Measurements from ENCODE around the gene NAPSA. TPM values are rescaled to one million over a fixed set of nuclear protein-coding genes. Genes with fewer than 3 reads are reported as not detected.
"Not testable (repeated sequence)": the region's sequence is repeated elsewhere in the genome, so short reads cannot be mapped to it uniquely, and the experiment has no call there.

NAPSA gene
- 10 to 100 TPM in 2 of 4 donors, 1 to 10 TPM in 2; 8.5 to 11.2 (median 9.6) TPM for polyA plus RNA-seq (ENCODE audit: insufficient read length in 4 of 4)

DNA sequence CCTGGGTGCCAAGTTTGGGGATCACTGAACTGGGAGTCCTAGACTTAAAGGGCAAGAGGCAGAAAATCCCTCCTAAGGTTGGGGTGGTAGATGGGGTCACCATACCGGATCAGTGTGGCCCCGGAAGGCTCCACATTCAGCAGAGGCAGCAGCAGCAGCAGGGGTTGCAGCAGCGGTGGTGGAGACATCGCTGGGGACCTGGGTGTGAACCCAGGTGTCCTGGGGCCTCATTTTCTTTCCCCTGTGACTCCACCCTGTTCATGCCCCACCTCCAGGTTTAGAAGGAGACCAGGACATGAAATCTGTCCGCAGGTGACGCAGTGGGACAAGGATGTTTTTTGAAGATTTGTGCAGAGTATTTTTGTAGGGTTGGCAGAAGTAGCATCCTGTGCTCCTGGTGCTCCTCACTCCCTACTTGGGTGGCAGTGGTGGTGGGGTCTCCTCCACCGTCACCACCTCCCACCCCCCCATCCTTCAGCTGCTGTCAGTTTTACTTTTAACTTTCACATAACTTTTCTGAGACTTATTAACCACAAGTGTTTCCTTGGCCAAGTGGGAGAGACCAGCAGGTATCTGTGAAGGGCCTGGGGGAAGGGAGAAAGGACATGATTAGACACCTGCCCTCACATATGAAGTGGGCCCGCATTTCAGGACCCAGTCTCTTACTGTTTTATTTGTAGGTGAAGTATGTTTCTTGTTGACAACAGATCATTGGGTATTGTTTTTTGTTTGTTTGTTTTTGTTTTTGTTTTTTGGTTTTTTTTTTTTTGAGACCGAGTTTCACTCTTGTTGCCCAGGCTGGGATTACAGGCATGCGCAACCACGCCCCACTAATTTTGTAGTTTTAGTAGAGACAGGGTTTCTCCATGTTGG lies at the start of gene NAPSA:
Gene NAPSA (minus strand): TSS at position 206 of the 873 bp plus-strand sequence. CDS start 18 bp downstream, at position 188.
- DNase-seq (ENCODE audit: low read depth in 4 of 4, low spot score in 3 of 4) = no peak

GRCh38 chr19:50413531-50413930 lies 48.1 kb upstream of the NAPSA start:
- DNase-seq (ENCODE audit: low read depth in 4 of 4, low spot score in 3 of 4) = no peak

DNA sequence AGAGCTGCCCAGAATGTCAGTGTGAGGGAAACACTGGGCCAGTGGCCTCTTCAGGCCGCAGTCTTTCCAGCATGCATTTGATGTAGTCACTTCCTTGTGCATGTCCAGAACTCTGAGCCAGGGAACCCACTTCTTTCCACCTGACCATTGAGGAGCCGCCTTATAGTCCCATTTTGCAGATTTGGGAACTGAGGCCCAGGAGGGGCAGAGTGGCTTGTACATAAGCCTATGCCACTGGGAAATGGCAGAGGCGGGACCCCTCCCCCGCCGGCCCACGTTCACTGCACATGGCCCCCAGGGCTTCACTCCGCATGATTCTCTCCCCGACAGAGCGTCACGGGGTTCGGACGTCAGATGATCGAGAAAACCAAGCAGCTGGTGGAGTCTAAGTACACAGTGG lies 47.7 kb upstream of the NAPSA start:
- no peak for DNase-seq (ENCODE audit: low read depth in 4 of 4, low spot score in 3 of 4)

GRCh38 chr19:50412419-50412818 lies 47.0 kb upstream of the NAPSA start:
- no peak for DNase-seq (ENCODE audit: low read depth in 4 of 4, low spot score in 3 of 4)

GRCh38 chr19:50410109-50410508 lies 44.7 kb upstream of the NAPSA start:
- no peak for DNase-seq (ENCODE audit: low read depth in 4 of 4, low spot score in 3 of 4)

- no peak for DNase-seq (ENCODE audit: low read depth in 4 of 4, low spot score in 3 of 4)
Observed at GRCh38 chr19:50409347-50409746, 43.9 kb upstream of the NAPSA start.

DNA sequence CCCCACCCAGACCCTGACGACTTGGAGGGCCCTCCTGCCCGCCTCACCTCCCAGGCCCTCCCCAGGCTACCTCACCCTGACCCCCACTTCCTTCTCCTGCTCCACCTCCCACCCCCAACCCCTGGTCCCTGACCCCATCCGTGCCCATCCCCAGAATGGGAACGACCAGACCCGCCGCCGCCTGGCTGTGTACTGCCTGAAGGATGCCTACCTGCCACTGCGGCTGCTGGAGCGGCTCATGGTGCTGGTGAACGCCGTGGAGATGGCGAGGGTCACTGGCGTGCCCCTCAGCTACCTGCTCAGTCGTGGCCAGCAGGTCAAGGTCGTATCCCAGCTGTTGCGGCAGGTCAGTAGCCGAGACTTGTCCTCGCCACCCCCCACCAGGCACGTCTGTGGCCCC lies 41.4 kb upstream of the NAPSA start:
- no peak for DNase-seq (ENCODE audit: low read depth in 4 of 4, low spot score in 3 of 4)

GRCh38 chr19:50406156-50406820 lies 40.8 kb upstream of the NAPSA start:
- no peak for DNase-seq (ENCODE audit: low read depth in 4 of 4, low spot score in 3 of 4)

DNA sequence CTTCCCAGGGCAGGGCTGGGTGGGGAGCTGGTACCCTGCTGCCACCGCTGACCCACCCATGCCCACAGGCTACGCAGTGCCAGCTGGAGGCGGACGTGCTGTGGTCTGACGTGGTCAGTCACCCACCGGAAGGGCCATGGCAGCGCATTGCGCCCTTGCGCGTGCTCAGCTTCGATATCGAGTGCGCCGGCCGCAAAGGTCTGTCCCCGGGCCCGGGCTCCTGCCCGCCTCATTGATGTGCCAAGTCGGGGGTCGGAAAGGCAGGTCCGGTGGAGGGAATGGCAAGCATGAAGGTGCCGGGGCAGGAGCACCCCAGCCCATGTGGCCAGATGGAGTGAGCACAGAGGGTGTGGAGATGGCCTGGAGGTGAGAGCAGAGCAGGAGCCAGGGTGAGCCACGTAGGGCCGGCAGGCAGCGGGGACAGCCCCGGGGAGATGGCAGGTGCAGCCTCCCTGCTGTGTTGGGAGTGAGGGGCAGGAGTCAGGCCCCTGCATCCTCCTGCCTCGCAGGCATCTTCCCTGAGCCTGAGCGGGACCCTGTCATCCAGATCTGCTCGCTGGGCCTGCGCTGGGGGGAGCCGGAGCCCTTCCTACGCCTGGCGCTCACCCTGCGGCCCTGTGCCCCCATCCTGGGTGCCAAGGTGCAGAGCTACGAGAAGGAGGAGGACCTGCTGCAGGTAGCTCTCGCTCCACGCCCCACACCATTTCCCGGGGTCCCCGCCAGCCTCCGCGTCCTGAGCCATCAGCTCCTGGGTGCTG lies 37.3 kb upstream of the NAPSA start:
- DNase-seq (ENCODE audit: low read depth in 4 of 4, low spot score in 3 of 4) = no peak

- no peak for DNase-seq (ENCODE audit: low read depth in 4 of 4, low spot score in 3 of 4)
Observed at GRCh38 chr19:50401605-50402450, 36.4 kb upstream of the NAPSA start.

- no peak for DNase-seq (ENCODE audit: low read depth in 4 of 4, low spot score in 3 of 4)
Observed at GRCh38 chr19:50399368-50399745, 33.9 kb upstream of the NAPSA start.

DNA sequence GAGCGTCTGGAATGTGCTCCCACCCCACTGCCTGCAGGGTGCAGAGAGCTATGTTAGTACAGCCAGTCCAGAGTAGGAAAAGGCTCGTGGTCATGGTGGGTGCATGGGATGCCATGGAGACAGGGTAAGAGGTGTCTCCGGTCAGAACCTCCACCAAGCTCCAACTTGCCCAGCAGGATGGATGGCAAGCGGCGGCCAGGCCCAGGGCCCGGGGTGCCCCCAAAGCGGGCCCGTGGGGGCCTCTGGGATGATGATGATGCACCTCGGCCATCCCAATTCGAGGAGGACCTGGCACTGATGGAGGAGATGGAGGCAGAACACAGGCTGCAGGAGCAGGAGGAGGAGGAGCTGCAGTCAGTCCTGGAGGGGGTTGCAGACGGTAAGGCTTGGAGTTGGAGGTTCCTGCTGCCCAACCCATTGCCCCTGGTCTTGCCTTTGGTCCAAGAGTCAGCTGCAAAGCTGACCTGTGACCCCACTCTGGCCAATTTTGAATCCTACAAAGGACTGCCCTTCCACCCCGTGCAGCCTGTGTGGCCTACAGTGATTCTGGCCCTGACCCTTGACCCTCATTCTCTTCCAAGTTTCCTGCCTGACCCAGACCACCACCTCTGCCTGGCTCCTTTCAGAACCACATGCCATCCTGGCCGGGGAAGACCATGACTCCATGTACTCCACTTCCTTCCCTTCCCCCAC lies 33.4 kb upstream of the NAPSA start:
- DNase-seq (ENCODE audit: low read depth in 4 of 4, low spot score in 3 of 4) = no peak

DNA sequence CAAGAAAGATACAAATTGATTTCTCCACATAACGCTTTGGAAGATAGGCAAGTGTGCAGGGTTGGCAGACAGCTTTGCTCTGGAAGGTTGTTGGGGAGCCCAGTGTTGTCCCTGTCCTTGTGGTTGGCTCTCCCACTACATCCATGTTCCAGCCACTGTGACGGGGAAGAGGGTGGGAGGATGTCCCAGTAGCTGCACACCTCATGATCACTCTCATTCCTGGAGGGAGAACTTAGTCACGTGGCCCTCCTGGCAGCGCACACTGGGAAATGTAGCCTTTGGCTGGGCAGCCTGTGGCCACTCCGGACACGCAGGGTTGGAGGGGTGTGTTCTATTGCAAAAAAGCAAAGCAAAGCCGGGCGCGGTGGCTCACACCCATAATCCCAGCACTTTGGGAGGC lies 28.6 kb upstream of the NAPSA start:
- DNase-seq (ENCODE audit: low read depth in 4 of 4, low spot score in 3 of 4) = no peak

GRCh38 chr19:50393589-50393988 lies 28.1 kb upstream of the NAPSA start:
- DNase-seq (ENCODE audit: low read depth in 4 of 4, low spot score in 3 of 4) = no peak

GRCh38 chr19:50392759-50393158 lies 27.3 kb upstream of the NAPSA start:
- no peak for DNase-seq (ENCODE audit: low read depth in 4 of 4, low spot score in 3 of 4)

DNA sequence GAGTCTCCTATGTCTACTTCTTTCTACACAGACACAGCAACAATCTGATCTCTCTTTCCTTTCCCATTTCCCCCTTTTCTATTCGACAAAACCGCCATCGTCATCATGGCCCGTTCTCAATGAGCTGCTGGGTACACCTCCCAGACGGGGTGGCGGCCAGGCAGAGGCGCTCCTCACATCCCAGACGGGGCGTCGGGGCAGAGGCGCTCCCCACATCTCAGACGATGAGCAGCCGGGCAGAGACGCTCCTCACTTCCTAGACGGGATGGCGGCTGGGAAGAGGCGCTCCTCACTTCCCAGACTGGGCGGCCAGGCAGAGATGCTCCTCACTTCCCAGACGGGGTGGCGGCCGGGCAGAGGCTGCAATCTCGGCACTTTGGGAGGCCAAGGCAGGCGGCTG lies 25.5 kb upstream of the NAPSA start:
- DNase-seq (ENCODE audit: low read depth in 4 of 4, low spot score in 3 of 4) = not testable (repeated sequence)

DNA sequence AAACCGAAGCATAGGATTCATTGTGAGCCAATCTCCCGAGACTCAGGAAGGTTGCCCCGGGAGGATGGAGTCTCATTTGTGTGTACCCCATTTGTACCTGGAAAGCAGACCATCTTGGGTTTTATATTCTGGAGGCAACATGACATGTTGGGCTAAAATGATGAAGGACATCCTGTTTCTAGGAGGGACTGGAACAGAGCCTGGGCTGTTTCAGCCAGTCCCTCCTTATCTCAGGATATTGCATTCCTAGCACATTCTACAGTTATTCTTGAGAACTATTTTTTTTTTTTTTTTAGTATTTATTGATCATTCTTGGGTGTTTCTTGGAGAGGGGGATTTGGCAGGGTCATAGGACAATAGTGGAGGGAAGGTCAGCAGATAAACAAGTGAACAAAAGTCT lies 24.9 kb upstream of the NAPSA start:
- not testable (repeated sequence) for DNase-seq (ENCODE audit: low read depth in 4 of 4, low spot score in 3 of 4)

- DNase-seq (ENCODE audit: low read depth in 4 of 4, low spot score in 3 of 4) = no peak
Observed at GRCh38 chr19:50387868-50388245, 22.4 kb upstream of the NAPSA start.

GRCh38 chr19:50387176-50387867 lies 21.9 kb upstream of the NAPSA start:
- no peak for DNase-seq (ENCODE audit: low read depth in 4 of 4, low spot score in 3 of 4)

Data from right renal pelvis (tissue), 4 donors.